Smooth muscle cell (in vitro differentiated cells): Measurements from ENCODE around the gene KDM4F. TPM values are rescaled to one million over a fixed set of nuclear protein-coding genes. Genes with fewer than 3 reads are reported as not detected.

Source experiments
- DNase-seq: peaks from one replicate; lab custom pipeline; 2025; ENCODE audit not compliant: unreplicated experiment; lab: John Stamatoyannopoulos, UW
- H2AFZ ChIP-seq: fragments of 200-600 bp; sonication (generic); 2 replicates; pipeline ENCODE4 v1.6.0; 2016; ENCODE audit warnings: antibody characterized with exemption, low read depth, mild to moderate bottlenecking
- H3F3A ChIP-seq: fragments of 200-600 bp; sonication (generic); 2 replicates; pipeline ENCODE4 v1.6.0; 2017; ENCODE audit warnings: antibody characterized with exemption, low read depth
- H3K27ac ChIP-seq: fragments of 200-600 bp; sonication (generic); 2 replicates; pipeline ENCODE4 v1.5.1; 2016; ENCODE audit warnings: low read depth, mild to moderate bottlenecking
- H3K27me3 ChIP-seq: fragments of 200-600 bp; sonication (generic); 2 replicates; pipeline ENCODE4 v1.6.1; 2016; ENCODE audit warnings: low read depth, mild to moderate bottlenecking
- H3K36me3 ChIP-seq: fragments of 200-600 bp; sonication (generic); 2 replicates; pipeline ENCODE4 v1.5.1; 2016; ENCODE audit warnings: low read depth
- H3K4me1 ChIP-seq: fragments of 200-600 bp; sonication (generic); 2 replicates; pipeline ENCODE4 v1.5.1; 2016; ENCODE audit warnings: low read depth
- H3K4me2 ChIP-seq: fragments of 200-600 bp; sonication (generic); 2 replicates; pipeline ENCODE4 v1.6.0; 2016; ENCODE audit warnings: mild to moderate bottlenecking
- H3K4me3 ChIP-seq: fragments of 200-600 bp; sonication (generic); 2 replicates; pipeline ENCODE4 v1.5.1; 2016; ENCODE audit warnings: mild to moderate bottlenecking
- H3K79me2 ChIP-seq: fragments of 200-600 bp; sonication (generic); 2 replicates; pipeline ENCODE4 v1.6.0; 2016; ENCODE audit warnings: low read depth, mild to moderate bottlenecking
- H3K9ac ChIP-seq: fragments of 200-600 bp; sonication (generic); 2 replicates; pipeline ENCODE4 v1.6.0; 2016; ENCODE audit warnings: low read depth
- H3K9me3 ChIP-seq: fragments of 200-600 bp; sonication (generic); replicated peaks from 2 replicates; pipeline ENCODE4 v1.5.1; 2016; ENCODE audit warnings: low read depth
- H4K20me1 ChIP-seq: fragments of 200-600 bp; sonication (generic); 2 replicates; pipeline ENCODE4 v1.6.0; 2016; ENCODE audit warnings: low read depth
- CTCF ChIP-seq: fragments of 200-600 bp; sonication (generic); IDR thresholded peaks from 2 replicates; pipeline ENCODE4 v1.5.1; 2017; ENCODE audit warnings: borderline replicate concordance, mild to moderate bottlenecking, antibody characterized with exemption; ENCODE audit not compliant: insufficient read depth, poor library complexity, severe bottlenecking
- WGBS: methylation state at CpG from one replicate; pipeline ENCODE4 v1.1.7; 2016; ENCODE audit warnings: low lambda C conversion rate; 5-methylcytosine and 5-hydroxymethylcytosine counted together
- polyA plus RNA-seq: library from polyadenylated mRNA; unstranded; fragments of >200 nt; fragmentation: Nextera tagmentation; extraction: Ambion mirVana; gene quantifications from 2 replicates; pipeline ENCODE4 v1.2.1, GENCODE V29; 2016
- total RNA-seq: library from RNA; depleted of rRNA; stranded (reverse); fragments of >200 nt; gene quantifications from 2 replicates; pipeline ENCODE4 v1.2.3, GENCODE V29; 2014

Gene KDM4F
- total and polyA plus RNA-seq, 2 experiments from 2014 or later = not detected

- Histone ChIP-seq H3K36me3 (no peaks in the 10 kb centered on the region), H3K4me1 (peaks cover 15% of the 10 kb centered on the region), H2AFZ (no peak overlapping the region), H3K4me3 (no peak overlapping the region), H3K9me3 (no peaks in the 10 kb centered on the region), H3K9ac (no peak overlapping the region), H4K20me1 (peaks cover 7% of the 10 kb centered on the region), H3F3A (peaks cover 5% of the 10 kb centered on the region), H3K79me2 (peaks cover 44% of the 10 kb centered on the region), H3K27ac (peak overlapping the region; percentile 16), H3K27me3 (no peaks in the 10 kb centered on the region), H3K4me2 (peak overlapping the region; percentile 49)
- TF ChIP-seq CTCF = no peak
- 95% methylated on average over 1 of the region's 1 CpG for WGBS
- DNase-seq = no peak
Observed at GRCh38 chr11:95070471-95070870, 21.2 kb downstream of the KDM4F start.

DNA sequence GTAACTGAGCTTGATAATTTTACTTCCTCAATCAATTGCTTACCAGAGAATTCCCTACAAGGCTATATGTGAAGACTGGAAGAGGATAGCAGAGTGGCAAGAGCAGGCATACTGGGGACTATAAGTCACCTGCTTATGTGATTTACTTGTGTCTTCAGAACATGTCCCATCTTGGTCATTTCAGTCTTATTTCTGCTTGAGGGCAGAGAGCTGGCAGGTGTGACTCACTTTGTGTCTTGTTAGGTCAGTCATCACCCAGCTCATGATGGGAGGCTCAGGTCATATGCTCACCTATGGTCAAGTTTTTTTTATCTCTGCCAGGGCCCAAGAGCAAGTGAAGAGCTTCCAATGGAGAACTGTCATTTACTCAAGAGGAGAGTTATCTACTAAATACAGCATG is 23.7 kb downstream of the KDM4F start:
- no peak for TF ChIP-seq CTCF
- H3K27me3 ChIP-seq = no peaks in the 10 kb centered on the region
- H2AFZ ChIP-seq = no peak overlapping the region
- H3K36me3 ChIP-seq = no peaks in the 10 kb centered on the region
- H3K4me1 ChIP-seq = peaks cover 10% of the 10 kb centered on the region
- H3K79me2 ChIP-seq = peaks cover 39% of the 10 kb centered on the region
- H3K27ac ChIP-seq = peak overlapping the region; percentile 37
- no peak overlapping the region for H3K4me2 ChIP-seq
- no peak overlapping the region for H3K9ac ChIP-seq
- H3F3A ChIP-seq = peaks cover 2% of the 10 kb centered on the region
- H4K20me1 ChIP-seq = peaks cover 7% of the 10 kb centered on the region
- no peak overlapping the region for H3K4me3 ChIP-seq
- H3K9me3 ChIP-seq = no peaks in the 10 kb centered on the region
- DNase-seq = no peak

DNA sequence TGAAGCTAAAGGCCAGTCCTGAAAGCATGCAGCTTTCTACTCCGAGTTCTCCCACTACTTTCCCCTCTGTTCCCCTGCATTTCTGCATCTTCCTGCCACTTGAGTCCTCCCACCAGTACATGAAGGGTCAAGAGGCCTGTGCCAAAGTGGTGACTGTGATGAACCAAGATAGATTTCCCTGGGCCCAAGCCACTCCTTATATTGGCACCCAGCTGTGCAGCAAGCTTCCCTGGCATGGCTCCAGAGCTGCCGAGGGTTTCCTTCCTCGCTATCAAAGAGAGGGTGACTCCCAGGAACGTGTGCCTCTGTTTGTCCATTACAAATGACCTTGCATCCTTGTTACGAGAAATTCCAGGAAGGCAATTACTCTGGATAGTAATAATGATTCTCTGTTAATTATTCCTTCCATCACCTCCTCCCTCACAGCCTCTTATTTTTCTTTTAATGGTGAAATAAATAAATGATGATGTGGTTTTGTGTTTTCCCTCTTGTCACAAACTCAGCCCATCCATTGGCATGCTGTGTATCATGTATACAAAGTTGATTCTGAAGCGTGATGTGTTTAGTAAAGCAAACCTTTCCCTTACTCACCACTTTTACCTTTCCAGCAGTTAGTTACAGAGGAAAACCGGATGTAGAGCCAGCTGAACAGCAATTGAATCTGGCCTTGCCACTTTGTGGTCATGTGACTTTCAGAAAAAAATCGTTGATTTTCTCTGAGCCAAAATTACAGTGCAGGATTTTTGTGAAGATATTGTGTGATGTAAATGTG is 25.8 kb downstream of the KDM4F start:
- no peaks in the 10 kb centered on the region for H3K9me3 ChIP-seq
- no peak overlapping the region for H3K9ac ChIP-seq
- H3K4me1 ChIP-seq = no peaks in the 10 kb centered on the region
- H3K4me2 ChIP-seq = no peak overlapping the region
- DNase-seq = no peak
- WGBS = 70% methylated on average over 8 of the region's 8 CpGs
- no peak for TF ChIP-seq CTCF
- H3F3A ChIP-seq = no peaks in the 10 kb centered on the region
- H3K79me2 ChIP-seq = peaks cover 18% of the 10 kb centered on the region
- no peaks in the 10 kb centered on the region for H3K36me3 ChIP-seq
- no peak overlapping the region for H3K4me3 ChIP-seq
- peak overlapping the region; percentile 37 for H3K27ac ChIP-seq
- H3K27me3 ChIP-seq = no peaks in the 10 kb centered on the region
- no peak overlapping the region for H2AFZ ChIP-seq
- H4K20me1 ChIP-seq = no peaks in the 10 kb centered on the region

- Histone ChIP-seq H3K4me1 (no peaks in the 10 kb centered on the region), H3K79me2 (peaks cover 4% of the 10 kb centered on the region), H3K36me3 (no peaks in the 10 kb centered on the region), H3K9ac (no peak overlapping the region), H2AFZ (no peak overlapping the region), H3F3A (no peaks in the 10 kb centered on the region), H3K27ac (peak overlapping the region; percentile 0), H3K9me3 (no peaks in the 10 kb centered on the region), H4K20me1 (no peaks in the 10 kb centered on the region), H3K4me2 (peak overlapping the region; percentile 21), H3K4me3 (no peak overlapping the region), H3K27me3 (no peaks in the 10 kb centered on the region)
- DNase-seq = no peak
- WGBS = 46% methylated on average over 1 of the region's 1 CpG
- TF ChIP-seq CTCF = no peak
Observed at GRCh38 chr11:95076416-95076815, 27.2 kb downstream of the KDM4F start.
